ENCODE results near the gene SLC35D1. TPM values are rescaled to one million over a fixed set of nuclear protein-coding genes. Genes with fewer than 3 reads are reported as not detected.

The SLC35D1 gene
- total RNA-seq, 2 experiments from 2014 or later, result 8.1 to 9.1 TPM

GRCh38 chr1:67053535-67053784, 488 bp downstream of the SLC35D1 start:
- Mint-ChIP-seq H3K4me3 (peak overlapping the region; percentile 95), H3K27me3 (no peaks in the 10 kb centered on the region), H3K9me3 (no peaks in the 10 kb centered on the region), H3K36me3 (ENCODE audit: low read depth) (peaks cover 52% of the 10 kb centered on the region), H3K27ac (peak overlapping the region; percentile 78), H3K4me1 (ENCODE audit: low read depth) (peaks cover 39% of the 10 kb centered on the region)
- peak overlapping the region; percentile 90 for H3K4me3 ChIP-seq (ENCODE audit: low read length)
- no peaks in the 10 kb centered on the region for H3K9me3 ChIP-seq (ENCODE audit: control insufficient read depth in 1 of 2, insufficient read depth in 1 of 2, low read length in 2 of 2)
- DNase-seq, result peak in 6 of 14 experiments; percentile 5 to 52 (median 32)
- intact Hi-C loops (cut with DNase I, micrococcal nuclease), result loop anchor here (2.0 to 10.0 kb wide), 9 partner anchors 56 to 449 kb away; partner anchors contain the start of gene SERBP1 (in 1 of the 2)
- H3K4me1 ChIP-seq (ENCODE audit: insufficient read depth, low read length), result peaks cover 11% of the 10 kb centered on the region
- TF ChIP-seq CTCF (IDR thresholded peaks at IDR 0.05), result no peak
- H3K27ac ChIP-seq (ENCODE audit: low read depth in 1 of 2, low read length in 2 of 2), result peak overlapping the region; percentile 87 to 97
- CTCF ChIA-PET, result no interaction called here
- peaks cover 20% of the 10 kb centered on the region for H3K36me3 ChIP-seq (ENCODE audit: insufficient read depth, low read length)
- no peaks in the 10 kb centered on the region for H3K27me3 ChIP-seq (ENCODE audit: control insufficient read depth in 1 of 2, insufficient read depth in 2 of 2, low read length in 2 of 2)
- POLR2A ChIA-PET, result interaction anchor here (0.7 to 3.3 kb wide), 20 partner anchors 8 to 632 kb away, joined by 3 to 18 read pairs (median 6); partner anchors contain the start of genes DNAI4, MIER1 and SERBP1
- no peak for ATAC-seq (ENCODE audit: poor library complexity)

GRCh38 chr1:67052741-67053534, 1.0 kb downstream of the SLC35D1 start:
- Mint-ChIP-seq H3K4me1 (ENCODE audit: low read depth) (peaks cover 39% of the 10 kb centered on the region), H3K27me3 (no peaks in the 10 kb centered on the region), H3K9me3 (no peaks in the 10 kb centered on the region), H3K4me3 (peak overlapping the region; percentile 91), H3K27ac (peak overlapping the region; percentile 78), H3K36me3 (ENCODE audit: low read depth) (peaks cover 57% of the 10 kb centered on the region)
- Histone ChIP-seq H3K4me1 (ENCODE audit: insufficient read depth, low read length) (peaks cover 11% of the 10 kb centered on the region), H3K9me3 (ENCODE audit: control insufficient read depth in 1 of 2, insufficient read depth in 1 of 2, low read length in 2 of 2) (no peaks in the 10 kb centered on the region), H3K4me3 (ENCODE audit: low read length) (peak overlapping the region; percentile 90), H3K27ac (ENCODE audit: low read depth in 1 of 2, low read length in 2 of 2) (peak overlapping the region; percentile 54 to 97), H3K27me3 (ENCODE audit: control insufficient read depth in 1 of 2, insufficient read depth in 2 of 2, low read length in 2 of 2) (no peaks in the 10 kb centered on the region), H3K36me3 (ENCODE audit: insufficient read depth, low read length) (peaks cover 25% of the 10 kb centered on the region)
- intact Hi-C loops (cut with DNase I, micrococcal nuclease), result loop anchor here (2.0 to 10.0 kb wide), 9 partner anchors 56 to 449 kb away; partner anchors contain the start of gene SERBP1 (in 1 of the 2)
- TF ChIP-seq CTCF (IDR thresholded peaks at IDR 0.05), result no peak
- ChIA-PET CTCF (interaction anchor here (1.1 kb wide), 1 partner anchor 159 kb away, joined by 3 read pairs; no protein-coding TSS in a partner anchor), POLR2A (interaction anchor here (0.7 to 3.3 kb wide), 19 partner anchors 7 to 633 kb away, joined by 3 to 18 read pairs (median 6); partner anchors contain the start of genes DNAI4, MIER1 and SERBP1)
- peak in 9 of 14 experiments; percentile 15 to 59 (median 26) for DNase-seq
- peak; percentile 27 for ATAC-seq (ENCODE audit: poor library complexity)

GRCh38 chr1:67051196-67051595, 2.8 kb downstream of the SLC35D1 start:
- Mint-ChIP-seq H3K4me1 (ENCODE audit: low read depth) (peaks cover 53% of the 10 kb centered on the region), H3K27ac (no peak overlapping the region), H3K36me3 (ENCODE audit: low read depth) (peaks cover 74% of the 10 kb centered on the region), H3K27me3 (no peaks in the 10 kb centered on the region), H3K4me3 (peak overlapping the region; percentile 58), H3K9me3 (no peaks in the 10 kb centered on the region)
- peaks cover 11% of the 10 kb centered on the region for H3K4me1 ChIP-seq (ENCODE audit: insufficient read depth, low read length)
- ChIA-PET POLR2A (interaction anchor here (0.8 kb wide), 1 partner anchor 126 kb away, joined by 3 read pairs; the partner anchor contains the start of genes DNAI4 and MIER1), CTCF (no interaction called here)
- no peak for ATAC-seq (ENCODE audit: poor library complexity)
- no peak overlapping the region for H3K27ac ChIP-seq (ENCODE audit: low read depth in 1 of 2, low read length in 2 of 2)
- no peak for DNase-seq
- no peak overlapping the region for H3K4me3 ChIP-seq (ENCODE audit: low read length)
- H3K9me3 ChIP-seq (ENCODE audit: control insufficient read depth in 1 of 2, insufficient read depth in 1 of 2, low read length in 2 of 2), result no peaks in the 10 kb centered on the region
- no peaks in the 10 kb centered on the region for H3K27me3 ChIP-seq (ENCODE audit: control insufficient read depth in 1 of 2, insufficient read depth in 2 of 2, low read length in 2 of 2)
- no peak for TF ChIP-seq CTCF (IDR thresholded peaks at IDR 0.05)
- intact Hi-C loops (cut with DNase I, micrococcal nuclease), result loop anchor here (5.0 to 10.0 kb wide), 7 partner anchors 54 to 451 kb away; no protein-coding TSS in a partner anchor
- H3K36me3 ChIP-seq (ENCODE audit: insufficient read depth, low read length), result peaks cover 42% of the 10 kb centered on the region
